H1 (cell line): ENCODE measurements around the gene RBL1.
"Not testable (repeated sequence)": the region's sequence is repeated elsewhere in the genome, so short reads cannot be mapped to it uniquely, and the experiment has no call there.

ENCODE experiments used
- ASH2L ChIP-seq: fragments of 200-600, 300-600 bp; sonication (generic); IDR thresholded peaks from one replicate; pipeline ENCODE4 v1.7.1; 2017; ENCODE audit warnings: low read length
- EP300 ChIP-seq, 2 experiments: IDR thresholded peaks; 1 replicate in 1 of 2; 2 replicates in 1 of 2; pipeline ENCODE4 v1.6.1; 2011 to 2012; ENCODE audit warnings: low read depth in 2 of 2, low read length in 2 of 2, mild to moderate bottlenecking in 2 of 2, borderline replicate concordance in 1 of 2, inconsistent platforms in 1 of 2, moderate library complexity in 1 of 2
- POLR2A ChIP-seq, 2 experiments: IDR thresholded peaks; 1 replicate in 1 of 2; 2 replicates in 1 of 2; pipeline ENCODE4 v1.6.1; 2011; ENCODE audit warnings: low read depth in 2 of 2, low read length in 2 of 2, mild to moderate bottlenecking in 2 of 2; ENCODE audit errors: control extremely low read depth in 1 of 2
- RFX5 ChIP-seq: IDR thresholded peaks from 2 replicates; pipeline ENCODE4 v1.6.1; 2011; ENCODE audit warnings: low read depth, low read length, improper control_type of control experiment, borderline replicate concordance
- RNF2 ChIP-seq: fragments of 200-900, 300-1000 bp; sonication (generic); IDR thresholded peaks from 2 replicates; pipeline ENCODE4 v1.7.1; 2016; ENCODE audit warnings: borderline replicate concordance, low read depth, mild to moderate bottlenecking, antibody characterized with exemption, low read length; ENCODE audit not compliant: poor library complexity, severe bottlenecking; ENCODE audit errors: missing control alignments
- SP2 ChIP-seq: IDR thresholded peaks from 2 replicates; pipeline ENCODE4 v1.6.1; 2012; ENCODE audit warnings: mild to moderate bottlenecking, low read length, inconsistent platforms
- SUZ12 ChIP-seq: fragments of 200-600 bp; sonication (generic); IDR thresholded peaks from 2 replicates; pipeline ENCODE4 v1.6.1; 2012; ENCODE audit warnings: mild to moderate bottlenecking, inconsistent platforms, low read length, moderate library complexity, mixed read lengths
- TF ChIP-seq, protein P1 (sequence below), 3 experiments: IDR thresholded peaks; 1 replicate in 2 of 3; 2 replicates in 1 of 3; pipeline versions ENCODE4 v1.5.1 to v1.6.1; 2011; ENCODE audit warnings: low read length in 3 of 3, mild to moderate bottlenecking in 3 of 3, inconsistent platforms in 2 of 3, low read depth in 1 of 3, moderate library complexity in 1 of 3; ENCODE audit not compliant: insufficient read depth in 1 of 3; ENCODE audit errors: control extremely low read depth in 1 of 3
- TF ChIP-seq, protein P2 (sequence below): IDR thresholded peaks from 2 replicates; pipeline ENCODE4 v1.6.1; 2012; ENCODE audit warnings: inconsistent platforms

DNA sequence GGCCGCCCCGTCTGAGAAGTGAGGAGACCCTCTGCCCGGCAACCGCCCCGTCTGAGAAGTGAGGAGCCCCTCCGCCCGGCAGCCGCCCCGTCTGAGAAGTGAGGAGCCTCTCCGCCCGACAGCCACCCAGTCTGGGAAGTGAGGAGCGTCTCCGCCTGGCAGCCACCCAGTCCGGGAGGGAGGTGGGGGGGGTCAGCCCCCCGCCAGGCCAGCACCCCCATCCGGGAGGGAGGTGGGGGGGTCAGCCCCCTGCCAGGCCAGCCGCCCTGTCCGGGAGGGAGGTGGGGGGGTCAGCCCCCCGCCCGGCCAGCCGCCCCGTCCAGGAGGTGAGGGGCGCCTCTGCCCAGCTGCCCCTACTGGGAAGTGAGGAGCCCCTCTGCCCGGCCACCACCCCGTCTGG lies 26.2 kb downstream of the RBL1 start:
- not testable (repeated sequence) for TF ChIP-seq POLR2A (IDR thresholded peaks at IDR 0.05; ENCODE audit: control extremely low read depth in 1 of 2, low read depth in 2 of 2, low read length in 2 of 2); RFX5; SP2; EP300 (IDR thresholded peaks at IDR 0.05; ENCODE audit: borderline replicate concordance in 1 of 2, low read depth in 2 of 2, low read length in 2 of 2); RNF2; ASH2L; SUZ12
- TF ChIP-seq, protein P1, sequence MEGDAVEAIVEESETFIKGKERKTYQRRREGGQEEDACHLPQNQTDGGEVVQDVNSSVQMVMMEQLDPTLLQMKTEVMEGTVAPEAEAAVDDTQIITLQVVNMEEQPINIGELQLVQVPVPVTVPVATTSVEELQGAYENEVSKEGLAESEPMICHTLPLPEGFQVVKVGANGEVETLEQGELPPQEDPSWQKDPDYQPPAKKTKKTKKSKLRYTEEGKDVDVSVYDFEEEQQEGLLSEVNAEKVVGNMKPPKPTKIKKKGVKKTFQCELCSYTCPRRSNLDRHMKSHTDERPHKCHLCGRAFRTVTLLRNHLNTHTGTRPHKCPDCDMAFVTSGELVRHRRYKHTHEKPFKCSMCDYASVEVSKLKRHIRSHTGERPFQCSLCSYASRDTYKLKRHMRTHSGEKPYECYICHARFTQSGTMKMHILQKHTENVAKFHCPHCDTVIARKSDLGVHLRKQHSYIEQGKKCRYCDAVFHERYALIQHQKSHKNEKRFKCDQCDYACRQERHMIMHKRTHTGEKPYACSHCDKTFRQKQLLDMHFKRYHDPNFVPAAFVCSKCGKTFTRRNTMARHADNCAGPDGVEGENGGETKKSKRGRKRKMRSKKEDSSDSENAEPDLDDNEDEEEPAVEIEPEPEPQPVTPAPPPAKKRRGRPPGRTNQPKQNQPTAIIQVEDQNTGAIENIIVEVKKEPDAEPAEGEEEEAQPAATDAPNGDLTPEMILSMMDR (IDR thresholded peaks at IDR 0.05; ENCODE audit: control extremely low read depth in 1 of 3, insufficient read depth in 1 of 3, low read depth in 1 of 3, low read length in 3 of 3): not testable (repeated sequence)
- TF ChIP-seq, protein P2, sequence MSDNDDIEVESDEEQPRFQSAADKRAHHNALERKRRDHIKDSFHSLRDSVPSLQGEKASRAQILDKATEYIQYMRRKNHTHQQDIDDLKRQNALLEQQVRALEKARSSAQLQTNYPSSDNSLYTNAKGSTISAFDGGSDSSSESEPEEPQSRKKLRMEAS: not testable (repeated sequence)
